Psoas muscle (tissue), 8 donors: ENCODE data around the gene MPRIP. TPM values are rescaled to one million over a fixed set of nuclear protein-coding genes. Genes with fewer than 3 reads are reported as not detected.

Experiments used
- ATAC-seq, 4 donors: fragments of 200-7000 bp; cut with Tn5 transposase; one replicate each; pipeline ENCODE4 v1.9.1; 2020; ENCODE audit warnings: moderate library complexity in 3 of 4, mild to moderate bottlenecking in 2 of 4
- DNase-seq, 2 donors: peaks; one replicate each; pipeline ENCODE4 v3.0.0-alpha.2; 2020
- H3K27ac ChIP-seq: fragments of 200-600 bp; one replicate; pipeline ENCODE4 v1.8.0; 2022
- H3K27me3 ChIP-seq, 3 donors: fragments of 200-600 bp in 1 of 3; one replicate each; pipeline versions ENCODE4 v1.6.1 to v1.8.0; 2013 to 2022; ENCODE audit warnings: low read length in 2 of 3, mild to moderate bottlenecking in 2 of 3, moderate library complexity in 1 of 3; ENCODE audit not compliant: insufficient read depth in 3 of 3
- H3K36me3 ChIP-seq, 2 donors: fragments of 200-600 bp in 1 of 2; one replicate each; pipeline versions ENCODE4 v1.6.1 to v1.8.0; 2013 to 2022; ENCODE audit warnings: low read depth in 1 of 2, mild to moderate bottlenecking in 1 of 2, moderate library complexity in 1 of 2; ENCODE audit not compliant: insufficient read depth in 1 of 2
- H3K4me1 ChIP-seq: fragments of 200-600 bp; one replicate; pipeline ENCODE4 v1.8.0; 2022
- H3K4me3 ChIP-seq: fragments of 200-600 bp; one replicate; pipeline ENCODE4 v1.8.0; 2022; ENCODE audit warnings: mild to moderate bottlenecking
- H3K9me3 ChIP-seq: fragments of 200-600 bp; one replicate; pipeline ENCODE4 v1.8.0; 2022
- CTCF ChIP-seq: fragments of 200-600 bp; IDR thresholded peaks from one replicate; pipeline ENCODE4 v1.8.0; 2022; ENCODE audit warnings: antibody characterized with exemption
- WGBS, 3 donors: extraction: QIAGEN DNeasy Blood & Tissue Kit; methylation state at CpG; one replicate each; pipeline versions ENCODE4 v1.1.6 to v1.1.7; 2013; 5-methylcytosine and 5-hydroxymethylcytosine counted together
- intact Hi-C, 2 donors: fragments of 100-400 bp; cut with DNase I; formaldehyde crosslinking; loops; one replicate each; pipeline versions ENCODE4 v1.11.0 to v1.14.2; 2022
- polyA plus RNA-seq, 3 donors: library from polyadenylated mRNA; stranded (reverse); fragments of 200-250 nt; gene quantifications; one replicate each; pipeline ENCODE4 v1.2.3, GENCODE V29; 2013
- total RNA-seq, 4 donors: library from RNA; stranded (reverse); fragmentation: NEBNext Ultra II Directional in 2 of 4; extraction: Animal tissue kit (Norgen Biotek cat#: 25700) in 2 of 4; gene quantifications; one replicate each; pipeline versions ENCODE4 v1.2.1 to v1.2.4, GENCODE V29; 2021 to 2023
- donor health status: healthy with polysubstance abuse.
- donor health status: DM: no; HTN: no; CAD: no; lungs with moderate emphysema.
- donor health status: Bipolar disorder and iron deficiency.
- donor health status: healthy.
- donor health status: DM: yes; HTN: yes; CAD: no.
- donor health status: DM: no; HTN: no; CAD: no.
- donor health status: DM: no; HTN: no; CAD: no.
- donor health status: DM: yes; HTN: yes; CAD: no.

Gene MPRIP
- total and polyA plus RNA-seq, 7 donors: 142 to 322 (median 244) TPM

- peak; percentile 99 for DNase-seq
- Histone ChIP-seq H3K4me3 (peak overlapping the region; percentile 63), H3K27ac (peak overlapping the region; percentile 96), H3K36me3 (no peaks in the 10 kb centered on the region), H3K27me3 (no peaks in the 10 kb centered on the region), H3K9me3 (no peaks in the 10 kb centered on the region), H3K4me1 (peaks cover 52% of the 10 kb centered on the region)
- intact Hi-C loops: no loop called here
- TF ChIP-seq CTCF: no peak
- peak; percentile 83 to 90 (median 88) for ATAC-seq
- WGBS, 3 donors: 3 to 5% (median 3%) methylated on average over 29 to 44 of the region's 44 CpGs
These were observed 480 bp upstream of the MPRIP start for GRCh38 chr17:17041571-17042383.

GRCh38 chr17:17042851-17043460, 699 bp downstream of the MPRIP start:
- peak in 1 of 2 donors; percentile 60 for DNase-seq
- Histone ChIP-seq H3K27me3 (no peaks in the 10 kb centered on the region), H3K27ac (peak overlapping the region; percentile 96), H3K4me1 (peaks cover 54% of the 10 kb centered on the region), H3K9me3 (no peaks in the 10 kb centered on the region), H3K4me3 (peak overlapping the region; percentile 85), H3K36me3 (no peaks in the 10 kb centered on the region)
- TF ChIP-seq CTCF: no peak
- no peak for ATAC-seq
- intact Hi-C loops: no loop called here
- WGBS, 3 donors: 0 to 1% (median 0%) methylated on average over 36 to 37 of the region's 37 CpGs

- Histone ChIP-seq H3K4me1 (peaks cover 61% of the 10 kb centered on the region), H3K27me3 (no peaks in the 10 kb centered on the region), H3K4me3 (peak overlapping the region; percentile 85), H3K27ac (peak overlapping the region; percentile 96), H3K36me3 (no peaks in the 10 kb centered on the region), H3K9me3 (no peaks in the 10 kb centered on the region)
- ATAC-seq (no peak), DNase-seq (no peak)
- intact Hi-C loops: no loop called here
- no peak for TF ChIP-seq CTCF
- WGBS, 3 donors: 3 to 4% (median 4%) methylated on average over 19 of the region's 19 CpGs
These were observed 1.4 kb downstream of the MPRIP start for GRCh38 chr17:17043461-17044271.

GRCh38 chr17:17044846-17045561, 2.7 kb downstream of the MPRIP start:
- Histone ChIP-seq H3K27ac (peak overlapping the region; percentile 96), H3K36me3 (no peaks in the 10 kb centered on the region), H3K27me3 (no peaks in the 10 kb centered on the region), H3K4me3 (peak overlapping the region; percentile 85), H3K4me1 (peaks cover 72% of the 10 kb centered on the region), H3K9me3 (no peaks in the 10 kb centered on the region)
- no peak for ATAC-seq
- intact Hi-C loops: no loop called here
- DNase-seq: no peak
- no peak for TF ChIP-seq CTCF
- 1 to 11% (median 1%) methylated on average over 6 of the region's 6 CpGs for WGBS, 3 donors
